Smooth muscle cell (in vitro differentiated cells): ENCODE data around the gene IPCEF1. TPM values are rescaled to one million over a fixed set of nuclear protein-coding genes. Genes with fewer than 3 reads are reported as not detected.

ENCODE experiments used
- DNase-seq: peaks from one replicate; lab custom pipeline; 2025; ENCODE audit not compliant: unreplicated experiment; lab: John Stamatoyannopoulos, UW
- H2AFZ ChIP-seq: fragments of 200-600 bp; sonication (generic); 2 replicates; pipeline ENCODE4 v1.6.0; 2016; ENCODE audit warnings: antibody characterized with exemption, low read depth, mild to moderate bottlenecking
- H3F3A ChIP-seq: fragments of 200-600 bp; sonication (generic); 2 replicates; pipeline ENCODE4 v1.6.0; 2017; ENCODE audit warnings: antibody characterized with exemption, low read depth
- H3K27ac ChIP-seq: fragments of 200-600 bp; sonication (generic); 2 replicates; pipeline ENCODE4 v1.5.1; 2016; ENCODE audit warnings: low read depth, mild to moderate bottlenecking
- H3K27me3 ChIP-seq: fragments of 200-600 bp; sonication (generic); 2 replicates; pipeline ENCODE4 v1.6.1; 2016; ENCODE audit warnings: low read depth, mild to moderate bottlenecking
- H3K36me3 ChIP-seq: fragments of 200-600 bp; sonication (generic); 2 replicates; pipeline ENCODE4 v1.5.1; 2016; ENCODE audit warnings: low read depth
- H3K4me1 ChIP-seq: fragments of 200-600 bp; sonication (generic); 2 replicates; pipeline ENCODE4 v1.5.1; 2016; ENCODE audit warnings: low read depth
- H3K4me2 ChIP-seq: fragments of 200-600 bp; sonication (generic); 2 replicates; pipeline ENCODE4 v1.6.0; 2016; ENCODE audit warnings: mild to moderate bottlenecking
- H3K4me3 ChIP-seq: fragments of 200-600 bp; sonication (generic); 2 replicates; pipeline ENCODE4 v1.5.1; 2016; ENCODE audit warnings: mild to moderate bottlenecking
- H3K79me2 ChIP-seq: fragments of 200-600 bp; sonication (generic); 2 replicates; pipeline ENCODE4 v1.6.0; 2016; ENCODE audit warnings: low read depth, mild to moderate bottlenecking
- H3K9ac ChIP-seq: fragments of 200-600 bp; sonication (generic); 2 replicates; pipeline ENCODE4 v1.6.0; 2016; ENCODE audit warnings: low read depth
- H3K9me3 ChIP-seq: fragments of 200-600 bp; sonication (generic); replicated peaks from 2 replicates; pipeline ENCODE4 v1.5.1; 2016; ENCODE audit warnings: low read depth
- H4K20me1 ChIP-seq: fragments of 200-600 bp; sonication (generic); 2 replicates; pipeline ENCODE4 v1.6.0; 2016; ENCODE audit warnings: low read depth
- CTCF ChIP-seq: fragments of 200-600 bp; sonication (generic); IDR thresholded peaks from 2 replicates; pipeline ENCODE4 v1.5.1; 2017; ENCODE audit warnings: borderline replicate concordance, mild to moderate bottlenecking, antibody characterized with exemption; ENCODE audit not compliant: insufficient read depth, poor library complexity, severe bottlenecking
- WGBS: methylation state at CpG from one replicate; pipeline ENCODE4 v1.1.7; 2016; ENCODE audit warnings: low lambda C conversion rate; 5-methylcytosine and 5-hydroxymethylcytosine counted together
- polyA plus RNA-seq: library from polyadenylated mRNA; unstranded; fragments of >200 nt; fragmentation: Nextera tagmentation; extraction: Ambion mirVana; gene quantifications from 2 replicates; pipeline ENCODE4 v1.2.1, GENCODE V29; 2016
- total RNA-seq: library from RNA; depleted of rRNA; stranded (reverse); fragments of >200 nt; gene quantifications from 2 replicates; pipeline ENCODE4 v1.2.3, GENCODE V29; 2014

Gene IPCEF1
- total and polyA plus RNA-seq, 2 experiments from 2014 or later, result 0.04 TPM; not detected in 1

- no peak overlapping the region for H3K27ac ChIP-seq
- H2AFZ ChIP-seq, result no peak overlapping the region
- H3K4me3 ChIP-seq, result no peak overlapping the region
- 81% methylated on average over 3 of the region's 3 CpGs for WGBS
- H3F3A ChIP-seq, result no peaks in the 10 kb centered on the region
- H3K4me1 ChIP-seq, result no peaks in the 10 kb centered on the region
- no peak for TF ChIP-seq CTCF
- no peaks in the 10 kb centered on the region for H3K9me3 ChIP-seq
- no peaks in the 10 kb centered on the region for H4K20me1 ChIP-seq
- no peak for DNase-seq
- H3K4me2 ChIP-seq, result no peak overlapping the region
- H3K79me2 ChIP-seq, result no peaks in the 10 kb centered on the region
- no peak overlapping the region for H3K9ac ChIP-seq
- H3K36me3 ChIP-seq, result no peaks in the 10 kb centered on the region
- no peaks in the 10 kb centered on the region for H3K27me3 ChIP-seq
Measured at GRCh38 chr6:154267508-154268106, 89.0 kb downstream of the IPCEF1 start.

- H3F3A ChIP-seq, result no peaks in the 10 kb centered on the region
- no peaks in the 10 kb centered on the region for H4K20me1 ChIP-seq
- no peak overlapping the region for H2AFZ ChIP-seq
- H3K9me3 ChIP-seq, result no peaks in the 10 kb centered on the region
- H3K79me2 ChIP-seq, result no peaks in the 10 kb centered on the region
- no peak overlapping the region for H3K9ac ChIP-seq
- no peak for DNase-seq
- no peak overlapping the region for H3K4me2 ChIP-seq
- no peak overlapping the region for H3K4me3 ChIP-seq
- H3K27me3 ChIP-seq, result no peaks in the 10 kb centered on the region
- no peak overlapping the region for H3K27ac ChIP-seq
- H3K36me3 ChIP-seq, result no peaks in the 10 kb centered on the region
- H3K4me1 ChIP-seq, result no peaks in the 10 kb centered on the region
- no peak for TF ChIP-seq CTCF
Measured at GRCh38 chr6:154266560-154267099, 90.0 kb downstream of the IPCEF1 start.

- no peak overlapping the region for H3K4me3 ChIP-seq
- no peak overlapping the region for H3K27ac ChIP-seq
- H3K79me2 ChIP-seq, result no peaks in the 10 kb centered on the region
- H3K4me2 ChIP-seq, result no peak overlapping the region
- no peak for TF ChIP-seq CTCF
- no peak overlapping the region for H2AFZ ChIP-seq
- H3K9me3 ChIP-seq, result no peaks in the 10 kb centered on the region
- WGBS, result 95% methylated on average over 7 of the region's 7 CpGs
- no peaks in the 10 kb centered on the region for H4K20me1 ChIP-seq
- H3K36me3 ChIP-seq, result no peaks in the 10 kb centered on the region
- H3F3A ChIP-seq, result no peaks in the 10 kb centered on the region
- H3K27me3 ChIP-seq, result no peaks in the 10 kb centered on the region
- no peak for DNase-seq
- no peak overlapping the region for H3K9ac ChIP-seq
- H3K4me1 ChIP-seq, result no peaks in the 10 kb centered on the region
Measured at GRCh38 chr6:154261688-154262397, 94.8 kb downstream of the IPCEF1 start.
